DND-41 (cell line): ENCODE results near the gene MAGI1.

ENCODE experiments used
- CTCF ChIP-seq: IDR thresholded peaks from 2 replicates; pipeline ENCODE4 v1.5.1; 2012; ENCODE audit warnings: borderline replicate concordance, low read length, moderate library complexity, mild to moderate bottlenecking; ENCODE audit not compliant: poor library complexity, severe bottlenecking; ENCODE audit errors: extremely low read depth
- EZH2 ChIP-seq: IDR thresholded peaks from 3 replicates; pipeline ENCODE4 v1.6.1; 2012; ENCODE audit warnings: borderline replicate concordance, low read depth, mild to moderate bottlenecking, moderate library complexity, low read length, inconsistent platforms; ENCODE audit not compliant: severe bottlenecking

- TF ChIP-seq CTCF (no peak), EZH2 (no peak)
Measured at GRCh38 chr3:65335587-65335986, 703.1 kb downstream of the MAGI1 start.
